GM21723 (cell line): ENCODE measurements around the gene HSPA1B.
"Not testable (repeated sequence)": the region's sequence is repeated elsewhere in the genome, so short reads cannot be mapped to it uniquely, and the experiment has no call there.

Source experiments
- ATAC-seq: cut with Tn5 transposase; IDR thresholded peaks from one replicate; pipeline ENCODE4 v1.9.1; 2021; ENCODE audit warnings: mild to moderate bottlenecking, moderate library complexity; ENCODE audit not compliant: unreplicated experiment

Gene HSPA1B

DNA sequence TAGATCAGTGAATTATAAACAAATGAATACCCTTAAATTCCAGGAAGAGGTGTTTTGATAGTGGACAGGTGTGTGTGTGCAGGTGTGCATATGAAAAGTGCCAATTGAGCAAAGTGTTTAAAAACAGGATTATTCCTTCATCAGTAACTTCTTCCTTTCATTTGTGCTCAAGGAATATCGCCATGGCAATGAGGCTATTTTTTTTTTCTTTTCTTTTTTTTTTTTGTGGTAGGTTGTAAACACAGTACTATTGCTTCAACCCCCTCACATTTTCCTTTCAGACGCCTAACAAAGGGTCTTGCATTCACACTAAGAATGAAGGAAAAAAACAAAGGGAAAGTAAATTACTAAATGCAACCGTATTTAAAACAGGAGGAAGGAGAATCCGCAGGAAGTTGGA is 2.0 kb upstream of the HSPA1B start:
- ATAC-seq, result no peak

DNA sequence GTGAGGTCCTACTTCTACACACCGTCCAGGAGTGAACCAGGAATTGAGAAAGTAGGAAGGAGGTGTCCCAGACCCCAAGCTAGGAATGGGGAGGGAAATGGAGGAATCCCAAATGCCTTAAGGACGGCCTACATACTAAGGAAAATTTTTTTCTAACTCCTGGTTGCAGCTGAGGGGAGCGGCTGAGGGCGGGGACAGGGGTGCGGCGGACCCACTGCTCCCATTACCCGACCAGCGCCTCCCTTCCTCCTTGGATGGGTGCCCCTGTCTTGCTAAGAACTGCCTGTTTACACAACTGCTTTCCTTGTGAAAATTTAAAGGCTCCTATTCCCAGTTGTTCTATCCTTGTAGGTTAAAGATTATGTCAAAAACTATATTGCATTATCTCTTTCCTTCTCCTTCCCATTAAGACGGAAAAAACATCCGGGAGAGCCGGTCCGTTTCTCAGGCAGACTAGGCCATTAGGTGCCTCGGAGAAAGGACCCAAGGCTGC is 699 bp upstream of the HSPA1B start:
- ATAC-seq, result no peak

DNA sequence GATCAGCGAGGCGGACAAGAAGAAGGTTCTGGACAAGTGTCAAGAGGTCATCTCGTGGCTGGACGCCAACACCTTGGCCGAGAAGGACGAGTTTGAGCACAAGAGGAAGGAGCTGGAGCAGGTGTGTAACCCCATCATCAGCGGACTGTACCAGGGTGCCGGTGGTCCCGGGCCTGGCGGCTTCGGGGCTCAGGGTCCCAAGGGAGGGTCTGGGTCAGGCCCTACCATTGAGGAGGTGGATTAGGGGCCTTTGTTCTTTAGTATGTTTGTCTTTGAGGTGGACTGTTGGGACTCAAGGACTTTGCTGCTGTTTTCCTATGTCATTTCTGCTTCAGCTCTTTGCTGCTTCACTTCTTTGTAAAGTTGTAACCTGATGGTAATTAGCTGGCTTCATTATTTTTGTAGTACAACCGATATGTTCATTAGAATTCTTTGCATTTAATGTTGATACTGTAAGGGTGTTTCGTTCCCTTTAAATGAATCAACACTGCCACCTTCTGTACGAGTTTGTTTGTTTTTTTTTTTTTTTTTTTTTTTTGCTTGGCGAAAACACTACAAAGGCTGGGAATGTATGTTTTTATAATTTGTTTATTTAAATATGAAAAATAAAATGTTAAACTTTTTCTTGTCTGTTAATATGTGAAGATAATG is 2.2 kb downstream of the HSPA1B start:
- no peak for ATAC-seq

DNA sequence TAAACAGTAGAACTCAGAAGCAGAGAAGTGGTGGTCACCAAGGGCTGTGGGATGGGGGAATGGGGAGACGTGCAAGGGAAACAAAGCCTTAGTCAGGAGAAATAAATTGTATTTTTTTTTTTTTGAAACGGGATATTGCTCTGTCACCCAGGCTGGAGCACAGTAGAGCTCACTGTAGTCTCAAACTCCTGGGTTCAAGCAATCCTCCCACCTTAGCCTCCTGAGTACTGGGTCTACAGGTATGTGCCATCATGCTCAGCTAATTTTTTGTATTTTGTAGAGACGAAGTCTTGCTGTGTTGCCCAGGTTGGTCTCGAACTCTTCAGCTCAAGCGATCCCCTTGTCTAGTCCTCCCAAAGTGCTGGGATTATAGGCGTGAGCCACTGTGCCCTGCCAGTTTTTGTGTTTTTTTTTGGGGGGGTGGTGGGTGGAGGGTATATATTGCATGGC is 3.4 kb downstream of the HSPA1B start:
- ATAC-seq, result no peak

DNA sequence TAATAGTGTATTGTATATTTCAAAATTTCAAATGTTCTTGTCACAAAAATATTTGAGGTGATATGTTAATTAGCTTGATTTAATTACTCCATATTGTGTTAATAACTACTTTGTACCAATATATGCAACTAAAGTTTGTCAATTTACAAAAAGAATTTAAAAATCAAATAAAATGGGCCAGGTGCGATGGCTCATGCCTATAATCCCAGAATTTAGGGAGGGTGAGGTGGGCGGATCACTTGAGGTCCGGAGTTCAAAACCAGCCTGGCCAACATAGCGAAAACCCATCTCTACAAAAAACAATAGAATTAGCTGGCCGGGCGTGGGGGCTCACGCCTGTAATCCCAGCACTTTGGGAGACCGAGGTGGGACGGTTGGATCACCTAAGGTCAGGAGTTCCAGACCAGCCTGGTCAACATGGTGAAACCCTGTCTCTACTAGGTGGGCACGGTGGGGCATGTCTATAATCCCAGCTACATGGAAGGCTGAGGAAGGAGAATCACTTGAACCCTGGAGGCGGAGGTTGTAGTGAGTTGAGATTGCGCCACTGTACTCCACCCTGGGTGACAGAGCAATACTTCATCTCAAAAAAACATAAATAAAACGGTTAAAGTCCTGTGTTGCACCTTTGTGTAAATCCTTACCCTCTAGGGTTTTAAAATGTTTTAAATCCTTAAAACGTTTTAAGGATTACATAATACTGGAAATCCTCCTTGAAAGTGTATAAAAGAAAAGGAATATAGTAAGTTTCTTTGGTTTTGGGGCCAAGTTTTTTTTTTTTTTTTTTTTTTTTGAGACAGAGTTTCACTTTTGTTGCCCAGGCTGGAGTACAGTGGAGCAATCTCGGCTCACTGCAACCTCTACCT is 4.0 kb downstream of the HSPA1B start:
- no peak for ATAC-seq

DNA sequence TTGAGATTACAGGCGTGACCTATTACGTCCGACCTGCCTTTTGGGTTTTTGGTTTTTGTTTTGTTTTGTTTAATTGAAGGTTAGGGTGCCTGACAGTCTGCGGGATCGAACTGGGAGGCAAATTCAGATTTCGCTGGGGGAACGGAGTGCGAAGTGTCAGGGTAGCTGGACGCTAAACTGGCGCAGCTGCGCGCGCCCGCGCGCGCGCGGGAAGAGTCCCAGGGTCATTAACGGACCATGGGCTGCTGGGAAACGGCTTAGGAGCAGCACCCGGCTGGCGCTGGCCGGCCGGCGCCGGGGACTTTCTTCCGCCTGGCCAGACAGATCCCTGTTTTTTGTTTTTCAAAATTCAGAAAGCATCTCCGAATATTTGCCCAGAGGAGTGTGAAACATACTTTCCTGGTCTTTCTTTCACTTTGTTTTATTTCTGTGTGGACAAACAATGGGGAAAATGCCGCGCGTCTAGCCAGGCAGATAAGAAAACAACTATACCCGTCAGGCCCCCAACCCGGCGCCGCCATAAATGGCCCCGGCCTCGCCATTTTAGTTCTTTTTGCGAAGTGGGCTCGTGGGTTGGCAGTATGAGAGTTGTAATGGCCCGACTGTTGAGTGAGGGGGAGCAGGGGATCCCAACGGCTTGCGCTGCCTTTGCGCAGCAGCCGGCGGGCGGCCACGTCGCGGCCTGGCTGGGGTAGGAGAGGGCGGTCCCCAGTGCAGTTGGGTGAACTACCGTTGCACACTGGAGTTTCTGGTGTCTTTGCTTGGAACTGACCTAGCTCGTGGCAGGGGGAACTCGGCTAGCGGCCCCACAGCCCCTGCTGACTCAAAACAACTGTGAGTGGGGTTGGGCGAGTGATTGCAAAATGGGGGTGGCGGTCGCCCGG is 7.1 kb downstream of the HSPA1B start:
- peak; percentile 40 for ATAC-seq

DNA sequence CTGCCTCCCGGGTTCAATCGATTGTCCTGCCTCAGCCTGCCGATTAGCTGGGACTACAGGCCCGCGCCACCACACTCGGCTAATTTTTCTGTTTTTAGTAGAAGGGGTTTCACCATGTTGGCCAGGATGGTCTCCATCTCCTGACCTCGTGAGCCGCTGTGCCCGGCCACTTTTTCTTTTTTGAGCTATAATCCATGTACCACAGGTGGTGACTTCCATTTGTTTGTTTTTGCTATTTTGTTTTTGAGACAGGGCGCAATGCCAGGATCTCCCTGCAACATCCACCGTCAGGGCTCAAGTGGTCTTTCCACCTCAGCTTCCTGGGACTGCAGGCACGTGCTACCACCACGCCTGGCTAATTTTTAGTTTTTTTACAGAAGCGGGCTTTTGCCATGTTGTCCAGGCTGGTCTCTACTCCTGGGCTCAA is 8.5 kb downstream of the HSPA1B start:
- no peak for ATAC-seq

DNA sequence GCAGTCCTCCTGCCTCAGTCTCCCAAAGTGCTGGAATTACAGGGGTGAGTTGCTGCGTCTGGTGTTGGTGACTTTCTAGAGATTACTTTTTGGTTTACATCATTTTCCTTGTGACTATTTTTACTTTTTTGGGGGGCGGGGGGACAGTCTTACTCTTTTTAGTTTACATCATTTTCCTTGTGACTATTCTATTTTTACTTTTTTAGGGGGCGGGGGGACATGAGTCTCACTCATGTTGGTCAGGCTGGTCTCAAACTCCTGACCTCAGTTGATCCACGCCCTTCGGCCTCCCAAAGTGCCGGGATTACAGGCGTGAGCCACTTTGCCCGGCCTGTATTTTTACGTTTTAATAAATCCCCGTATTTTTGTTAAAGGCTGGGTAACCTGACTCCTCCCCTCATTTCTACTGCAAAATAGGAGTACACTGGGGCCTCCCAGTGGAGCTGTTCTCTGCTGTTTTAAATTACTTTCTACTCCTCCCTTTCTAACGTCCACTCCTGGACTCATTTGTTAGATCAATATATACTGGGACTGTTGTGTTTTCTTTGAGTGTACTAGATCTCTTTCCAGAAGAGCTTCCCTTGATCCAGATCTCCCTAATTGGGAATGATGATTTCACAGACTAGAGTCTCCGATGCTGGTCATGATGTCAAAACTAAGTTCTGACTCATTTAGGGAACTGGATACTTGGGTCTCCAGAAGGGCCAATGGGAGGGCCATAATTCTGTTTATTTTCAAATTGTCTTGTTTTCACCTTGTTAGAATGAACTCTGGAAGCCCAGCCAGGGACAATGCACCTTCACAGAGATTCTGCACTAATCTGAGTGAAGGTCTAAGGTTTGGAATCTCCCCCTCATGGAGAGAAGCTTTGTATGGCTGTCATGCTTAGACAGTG is 9.2 kb downstream of the HSPA1B start:
- no peak for ATAC-seq

DNA sequence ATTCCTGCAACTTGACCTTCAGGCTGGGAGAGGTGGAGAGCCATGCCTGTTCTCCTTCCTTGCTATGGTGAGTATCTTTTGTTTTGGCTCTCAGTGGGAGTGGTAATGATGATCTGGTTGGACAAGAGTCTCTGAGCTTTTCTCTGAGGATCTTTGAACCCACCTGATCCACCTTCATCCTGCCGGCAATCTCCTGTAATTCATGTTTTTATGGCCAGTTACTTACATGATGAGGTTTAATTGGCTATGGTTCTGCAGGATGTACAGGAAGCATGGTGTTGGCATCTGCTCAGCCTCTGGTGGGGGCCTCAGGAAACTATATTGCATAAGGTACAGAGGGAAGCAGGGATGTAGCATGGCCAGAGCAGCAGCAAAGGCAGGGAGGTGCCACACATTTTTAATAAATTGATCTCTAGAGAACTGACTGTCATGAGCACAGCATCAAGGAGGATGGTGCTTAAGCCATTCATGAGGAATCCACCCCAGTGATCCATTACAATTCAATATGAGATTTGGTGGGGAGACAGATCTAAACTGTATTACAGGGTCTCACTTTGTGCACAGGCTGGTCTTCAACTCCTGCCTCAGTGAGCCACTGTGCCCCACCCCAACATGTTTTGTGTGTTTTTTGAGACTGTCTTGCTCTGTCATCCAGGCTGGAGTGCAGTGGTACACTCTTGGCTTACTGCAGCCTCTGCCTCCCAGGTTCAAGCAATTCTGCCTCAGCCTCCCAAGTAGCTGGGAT is 10.0 kb downstream of the HSPA1B start:
- no peak for ATAC-seq

DNA sequence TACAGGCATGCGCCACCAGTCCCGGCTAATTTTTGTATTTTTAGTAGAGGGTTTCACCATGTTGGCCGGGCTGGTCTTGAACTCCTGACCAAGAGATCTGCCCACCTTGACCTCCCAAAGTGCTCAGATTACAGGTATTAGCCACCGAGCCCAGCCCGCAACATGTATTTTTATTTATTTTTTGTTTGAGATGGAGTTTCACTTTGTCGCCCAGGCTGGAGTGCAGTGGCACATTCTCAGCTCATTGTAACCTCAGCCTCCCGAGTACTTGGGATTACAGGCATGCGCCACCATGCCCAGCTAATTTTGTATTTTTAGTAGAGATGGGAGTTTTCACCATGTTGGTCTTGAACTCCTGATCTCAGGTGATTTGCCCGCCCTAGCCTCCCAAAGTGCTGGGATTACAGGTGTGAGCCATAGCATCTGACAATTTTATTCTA is 10.6 kb downstream of the HSPA1B start:
- not testable (repeated sequence) for ATAC-seq

DNA sequence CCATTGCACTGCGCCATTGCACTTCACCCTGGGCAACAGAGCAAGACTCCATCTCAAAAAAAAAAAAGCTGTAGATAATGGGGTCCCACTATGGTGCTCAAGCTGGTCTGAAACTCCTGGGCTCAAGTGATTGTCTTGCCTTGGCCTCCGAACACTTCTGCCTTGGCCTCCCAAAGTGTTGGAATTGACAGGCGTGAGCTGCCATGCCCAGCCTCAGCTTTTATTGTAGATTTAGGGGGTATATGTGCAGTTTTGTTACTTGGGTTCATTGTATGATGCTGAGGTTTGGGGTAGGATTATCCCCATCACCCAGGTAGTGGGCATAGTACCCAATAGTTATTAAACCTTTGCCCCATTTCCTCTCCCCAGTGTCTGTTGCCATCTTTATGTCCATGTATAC is 11.4 kb downstream of the HSPA1B start:
- no peak for ATAC-seq

DNA sequence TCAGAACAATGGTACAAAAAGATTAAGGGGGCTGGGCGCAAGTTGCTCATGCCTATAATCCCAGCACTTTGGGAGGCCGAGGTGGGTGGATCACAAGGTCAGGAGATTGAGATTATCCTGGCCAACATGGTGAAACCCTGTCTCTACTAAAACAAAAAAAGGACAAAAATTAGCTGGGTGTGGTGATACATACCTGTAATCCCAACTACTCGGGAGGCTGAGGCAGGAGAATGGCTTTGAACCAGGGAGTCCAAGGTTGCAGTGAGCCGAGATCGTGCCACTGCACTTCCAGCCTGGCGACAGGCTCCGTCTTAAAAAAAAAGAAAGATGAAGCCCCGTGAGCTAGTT is 12.2 kb downstream of the HSPA1B start:
- not testable (repeated sequence) for ATAC-seq

DNA sequence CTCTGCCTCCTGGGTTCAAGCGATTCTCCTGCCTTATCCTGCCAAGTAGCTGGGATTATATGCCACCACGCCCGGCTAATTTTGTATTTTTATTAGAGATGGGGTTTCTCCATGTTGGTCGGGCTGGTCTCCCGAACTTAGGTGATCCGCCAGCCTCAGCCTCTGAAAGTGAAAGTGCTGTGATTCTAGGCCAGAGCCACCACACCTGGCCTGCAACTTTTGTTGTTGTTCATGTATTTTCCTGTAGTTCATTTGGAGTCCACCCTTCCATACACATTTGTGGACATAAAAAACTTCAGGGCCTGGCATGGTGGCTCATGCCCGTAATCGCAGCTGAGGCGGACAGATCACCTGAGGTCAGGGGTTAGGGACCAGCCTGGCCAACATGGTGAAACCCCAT is 14.5 kb downstream of the HSPA1B start:
- ATAC-seq, result no peak

DNA sequence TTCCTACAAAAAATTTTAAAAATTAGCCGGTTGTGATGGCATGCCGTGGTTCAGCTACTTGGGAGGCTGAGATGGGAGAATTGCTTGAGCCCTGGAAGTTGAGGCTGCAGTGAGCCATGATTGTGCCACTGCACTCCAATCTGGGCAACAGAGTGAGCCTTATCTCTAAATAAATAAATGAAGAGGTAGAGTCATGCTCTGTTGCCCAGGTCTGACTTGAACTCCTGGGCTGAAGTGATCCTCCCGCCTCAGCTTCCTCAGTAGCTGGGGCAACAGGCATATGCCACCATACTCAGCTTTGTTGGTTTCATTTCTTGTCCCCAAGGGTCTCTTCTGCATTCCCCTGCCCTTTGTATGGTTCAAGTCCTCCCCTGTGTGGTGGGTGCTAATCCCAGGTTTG is 17.0 kb downstream of the HSPA1B start:
- no peak for ATAC-seq

DNA sequence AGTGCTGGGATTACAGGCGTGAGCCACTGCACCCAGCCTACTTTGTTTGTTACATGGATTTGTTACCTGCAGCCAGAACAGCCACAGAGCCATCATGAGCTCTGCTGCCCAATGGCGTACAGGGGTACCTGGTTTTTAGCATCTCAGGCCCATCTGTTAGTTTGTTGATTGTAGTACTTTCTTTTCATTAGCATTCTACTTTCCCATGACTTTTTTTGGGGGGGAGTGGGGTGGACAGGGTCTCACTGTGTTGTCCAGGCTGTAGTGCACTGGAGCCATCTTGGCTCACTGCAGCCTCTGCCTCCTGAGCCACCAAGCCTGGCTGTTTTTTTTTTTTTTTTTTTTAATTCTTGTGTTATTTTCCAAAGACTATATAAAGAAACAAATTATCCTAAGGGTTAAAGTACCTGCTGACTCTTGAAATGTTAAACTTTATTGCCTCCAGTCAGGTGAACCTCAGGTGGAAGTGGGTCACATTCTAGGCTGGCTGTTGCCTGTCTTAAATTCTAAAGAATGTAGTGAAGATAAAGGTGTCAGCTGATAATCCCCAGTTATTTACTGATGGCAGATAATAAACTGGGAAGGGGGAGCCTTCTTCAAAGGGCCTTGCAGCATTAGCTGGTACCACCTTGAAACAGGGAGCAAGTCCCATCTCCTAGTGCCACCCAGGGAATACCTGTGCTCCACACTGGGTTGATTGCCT is 19.9 kb downstream of the HSPA1B start:
- no peak for ATAC-seq

DNA sequence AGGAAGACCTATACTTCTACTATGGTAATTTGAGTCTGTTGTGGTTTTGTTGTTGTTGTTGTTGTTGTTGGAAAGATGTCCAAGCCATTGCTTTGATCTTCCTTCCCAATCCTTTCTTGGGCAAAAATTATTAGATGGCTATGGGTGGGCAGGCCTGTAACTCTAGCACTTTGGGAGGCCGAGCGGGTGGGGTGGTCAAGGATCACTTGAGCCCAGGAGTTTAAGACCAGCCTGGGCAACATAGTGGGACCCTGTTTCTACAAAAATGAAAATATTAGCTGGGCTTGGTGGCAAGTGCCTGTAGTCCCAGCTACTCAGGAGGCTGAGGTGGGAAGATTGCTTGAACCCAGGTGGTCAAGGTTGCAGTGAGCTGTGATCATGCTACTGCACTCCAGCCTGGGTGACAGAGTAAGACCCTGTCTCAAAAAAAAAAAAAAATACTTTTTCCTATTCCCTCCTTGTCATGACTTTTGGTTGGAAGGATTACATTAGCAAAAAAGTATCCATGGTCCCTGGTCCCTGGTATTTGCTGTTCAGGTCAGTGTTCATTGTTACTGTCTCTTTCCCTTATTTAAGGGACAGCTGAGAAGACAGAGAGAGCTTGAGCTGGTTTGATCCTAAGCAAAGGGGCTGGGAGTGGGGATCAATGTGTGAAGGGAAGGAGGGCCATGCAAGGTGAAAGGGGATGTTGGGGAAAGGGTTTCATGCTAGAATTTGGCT is 23.4 kb downstream of the HSPA1B start:
- ATAC-seq, result no peak

DNA sequence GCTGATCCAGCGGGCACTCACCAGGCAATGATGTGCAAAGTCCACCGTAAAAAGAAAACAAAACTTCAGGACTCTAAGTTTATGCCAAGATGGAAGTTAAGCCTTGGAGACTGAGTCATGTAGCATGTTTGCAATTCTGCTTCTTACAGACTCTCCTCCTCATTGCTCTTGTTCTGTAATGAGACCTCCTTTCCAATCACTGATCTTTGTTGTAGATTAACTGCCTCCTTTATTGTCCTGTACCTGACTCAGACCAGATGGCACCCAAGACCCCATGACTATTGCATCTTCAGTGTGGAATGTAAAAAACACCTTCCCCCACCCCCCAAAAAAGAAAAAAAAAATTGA is 23.9 kb downstream of the HSPA1B start:
- no peak for ATAC-seq

DNA sequence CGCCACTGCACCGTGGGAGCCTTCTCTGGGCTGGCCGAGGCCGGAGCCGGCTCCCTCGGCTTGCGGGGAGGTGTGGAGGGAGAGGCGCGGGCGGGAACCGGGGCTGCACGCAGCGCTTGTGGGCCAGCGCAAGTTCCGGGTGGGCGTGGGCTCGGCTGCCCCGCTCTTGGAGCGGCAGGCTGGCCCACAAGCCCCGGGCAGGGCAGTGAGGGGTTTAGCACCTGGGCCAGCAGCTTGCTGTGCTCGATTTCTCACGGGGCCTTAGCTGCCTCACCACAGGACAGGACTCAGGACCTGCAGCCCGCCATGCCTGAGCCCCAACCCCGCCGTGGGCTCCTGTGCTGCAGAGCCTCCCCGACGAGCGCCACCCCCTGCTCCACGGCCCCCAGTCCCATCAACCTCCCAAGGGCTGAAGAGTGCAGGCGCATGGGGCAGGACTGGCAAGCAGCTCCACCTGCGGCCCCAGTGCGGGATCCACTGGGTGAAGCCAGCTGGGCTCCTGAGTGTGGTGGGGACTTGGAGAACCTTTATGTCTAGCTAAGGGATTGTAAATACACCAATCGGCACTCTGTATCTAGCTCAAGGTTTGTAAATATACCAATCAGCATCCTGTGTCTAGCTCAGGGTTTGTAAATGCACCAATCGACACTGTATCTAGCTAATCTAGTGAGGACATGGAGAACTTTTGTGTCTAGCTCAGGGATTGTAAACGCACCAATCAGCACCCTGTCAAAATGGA is 24.6 kb downstream of the HSPA1B start:
- ATAC-seq, result not testable (repeated sequence)
